Neural crest cell (in vitro differentiated cells): ENCODE results near the gene SLC6A2. TPM values are rescaled to one million over a fixed set of nuclear protein-coding genes. Genes with fewer than 3 reads are reported as not detected.

Experiments used
- DNase-seq: peaks from one replicate; pipeline ENCODE4 v3.0.0; 2021; ENCODE audit warnings: low read depth, mixed read lengths, low spot score
- H3K27ac Mint-ChIP-seq: one replicate; pipeline ENCODE4 v1.8.0; 2021; ENCODE audit warnings: mild to moderate bottlenecking, mixed read lengths; ENCODE audit not compliant: unreplicated experiment
- H3K27me3 Mint-ChIP-seq: 2 replicates; pipeline ENCODE4 v1.8.0; 2021; ENCODE audit warnings: low read depth, mild to moderate bottlenecking, mixed read lengths
- H3K36me3 Mint-ChIP-seq: 2 replicates; pipeline ENCODE4 v1.8.0; 2021; ENCODE audit warnings: low read depth, mild to moderate bottlenecking, mixed read lengths
- H3K4me1 Mint-ChIP-seq: 2 replicates; pipeline ENCODE4 v1.8.0; 2021; ENCODE audit warnings: mixed read lengths
- H3K4me3 Mint-ChIP-seq: one replicate; pipeline ENCODE4 v1.8.0; 2021; ENCODE audit warnings: mild to moderate bottlenecking, mixed read lengths
- H3K9me3 Mint-ChIP-seq: 2 replicates; pipeline ENCODE4 v1.8.0; 2021; ENCODE audit warnings: mixed read lengths
- total RNA-seq: library from RNA; stranded (reverse); gene quantifications from 2 replicates; pipeline ENCODE4 v1.2.1, GENCODE V29; 2021
- TF ChIP-seq, protein P1 (sequence below): fragments of 200-600 bp; sonication (generic); conservative IDR thresholded peaks from 2 replicates; pipeline ENCODE4 v1.5.0; 2021; ENCODE audit warnings: antibody characterized with exemption, mild to moderate bottlenecking

The SLC6A2 gene
- total RNA-seq, 1 donor from 2014 or later: not detected

DNA sequence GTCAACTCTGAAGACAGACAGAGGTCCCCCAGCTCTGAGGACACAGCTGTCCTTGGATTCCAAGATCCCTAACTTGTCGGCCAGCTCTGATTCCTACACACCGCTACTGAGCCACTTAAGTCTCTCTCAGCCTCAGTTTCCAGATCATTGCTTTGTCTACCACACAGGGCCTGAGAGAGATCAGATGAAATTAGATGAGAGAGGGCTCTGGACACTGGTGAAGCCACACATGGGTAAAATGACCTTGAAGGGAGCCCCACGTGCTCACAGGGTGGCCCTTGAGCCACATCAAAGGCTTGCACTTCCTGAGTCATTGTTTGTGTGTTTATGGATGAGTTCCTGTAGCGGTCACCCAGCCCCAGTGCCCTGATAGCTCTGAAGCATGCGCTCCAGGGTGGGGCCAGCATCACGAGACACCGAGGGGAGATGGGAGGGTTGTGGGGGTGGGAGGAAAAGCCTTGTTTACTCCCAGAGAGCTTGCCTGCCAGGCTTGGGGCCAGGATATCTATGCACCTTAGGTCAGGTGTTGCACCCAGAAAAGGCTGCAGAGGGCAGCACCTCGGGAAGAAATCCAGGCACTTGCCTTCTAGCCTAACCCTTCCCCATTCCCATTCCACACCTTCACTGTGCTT is 32.7 kb upstream of the SLC6A2 start:
- DNase-seq: no peak
- TF ChIP-seq, protein P1, sequence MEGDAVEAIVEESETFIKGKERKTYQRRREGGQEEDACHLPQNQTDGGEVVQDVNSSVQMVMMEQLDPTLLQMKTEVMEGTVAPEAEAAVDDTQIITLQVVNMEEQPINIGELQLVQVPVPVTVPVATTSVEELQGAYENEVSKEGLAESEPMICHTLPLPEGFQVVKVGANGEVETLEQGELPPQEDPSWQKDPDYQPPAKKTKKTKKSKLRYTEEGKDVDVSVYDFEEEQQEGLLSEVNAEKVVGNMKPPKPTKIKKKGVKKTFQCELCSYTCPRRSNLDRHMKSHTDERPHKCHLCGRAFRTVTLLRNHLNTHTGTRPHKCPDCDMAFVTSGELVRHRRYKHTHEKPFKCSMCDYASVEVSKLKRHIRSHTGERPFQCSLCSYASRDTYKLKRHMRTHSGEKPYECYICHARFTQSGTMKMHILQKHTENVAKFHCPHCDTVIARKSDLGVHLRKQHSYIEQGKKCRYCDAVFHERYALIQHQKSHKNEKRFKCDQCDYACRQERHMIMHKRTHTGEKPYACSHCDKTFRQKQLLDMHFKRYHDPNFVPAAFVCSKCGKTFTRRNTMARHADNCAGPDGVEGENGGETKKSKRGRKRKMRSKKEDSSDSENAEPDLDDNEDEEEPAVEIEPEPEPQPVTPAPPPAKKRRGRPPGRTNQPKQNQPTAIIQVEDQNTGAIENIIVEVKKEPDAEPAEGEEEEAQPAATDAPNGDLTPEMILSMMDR: peak; percentile 47
- Mint-ChIP-seq H3K4me1 (no peaks in the 10 kb centered on the region), H3K36me3 (no peaks in the 10 kb centered on the region), H3K4me3 (no peak overlapping the region), H3K9me3 (peaks cover 5% of the 10 kb centered on the region), H3K27ac (no peak overlapping the region), H3K27me3 (peaks cover 6% of the 10 kb centered on the region)

DNA sequence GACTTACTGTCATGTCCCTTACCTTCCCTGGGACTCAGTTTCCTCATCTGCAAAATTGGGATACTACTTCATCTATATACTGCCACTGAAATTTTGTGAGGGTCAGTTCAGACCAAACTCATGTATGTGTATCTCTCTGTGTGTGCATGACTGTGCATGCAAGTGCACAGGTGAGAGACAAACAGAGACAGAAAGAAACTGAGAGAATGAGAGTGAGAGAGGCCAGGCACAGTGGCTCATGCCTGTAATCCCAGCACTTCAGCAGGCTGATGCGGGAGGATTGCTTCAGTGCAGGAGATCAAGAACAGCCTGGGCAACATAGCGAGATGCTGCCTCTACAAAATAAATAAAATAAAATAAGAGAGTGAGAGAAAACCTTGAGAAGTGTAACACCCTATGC is 32.1 kb upstream of the SLC6A2 start:
- H3K9me3 Mint-ChIP-seq: peaks cover 5% of the 10 kb centered on the region
- DNase-seq: no peak
- H3K36me3 Mint-ChIP-seq: no peaks in the 10 kb centered on the region
- no peak overlapping the region for H3K4me3 Mint-ChIP-seq
- H3K27me3 Mint-ChIP-seq: peaks cover 6% of the 10 kb centered on the region
- no peaks in the 10 kb centered on the region for H3K4me1 Mint-ChIP-seq
- TF ChIP-seq, protein P1: no peak
- H3K27ac Mint-ChIP-seq: no peak overlapping the region

DNA sequence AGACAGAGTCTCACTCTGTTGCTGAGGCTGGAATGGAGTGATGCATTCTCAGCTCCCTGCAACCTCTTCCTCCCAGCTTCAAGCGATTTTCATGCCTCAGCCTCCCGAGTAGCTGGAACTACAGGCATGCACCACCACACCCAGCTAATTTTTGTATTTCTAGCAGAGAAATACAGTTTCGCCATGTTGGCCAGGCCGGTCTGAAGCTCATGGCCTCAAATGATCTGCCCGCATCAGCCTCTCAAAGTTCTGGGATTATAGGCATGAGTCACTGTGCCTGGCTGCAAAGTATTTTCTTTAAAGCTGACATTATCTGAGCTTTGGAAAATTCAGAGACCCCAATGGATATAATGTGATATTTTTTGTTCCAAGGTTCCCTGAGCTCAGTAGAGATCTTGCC is 31.1 kb upstream of the SLC6A2 start:
- TF ChIP-seq, protein P1: no peak
- Mint-ChIP-seq H3K9me3 (peaks cover 3% of the 10 kb centered on the region), H3K36me3 (no peaks in the 10 kb centered on the region), H3K27me3 (no peaks in the 10 kb centered on the region), H3K4me3 (no peak overlapping the region), H3K4me1 (no peaks in the 10 kb centered on the region), H3K27ac (no peak overlapping the region)
- DNase-seq: no peak

DNA sequence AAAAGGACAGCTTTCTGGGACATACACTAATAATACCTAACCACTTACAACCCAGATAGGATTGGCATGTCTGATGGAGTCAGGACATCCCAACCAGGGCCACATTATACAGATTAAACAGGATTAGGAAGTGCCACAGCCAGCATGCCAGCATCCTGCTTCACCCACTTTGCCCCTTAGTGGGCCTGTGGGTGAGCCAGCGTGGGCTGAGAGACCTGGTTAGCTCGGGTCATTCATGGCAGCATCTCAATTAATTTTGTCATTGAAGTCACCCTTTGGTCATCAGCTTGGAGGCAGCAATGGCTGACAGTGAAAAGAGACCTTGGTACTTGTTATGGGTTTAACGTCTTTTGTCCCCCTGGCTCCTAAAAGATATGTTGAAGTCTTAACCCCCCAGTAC is 29.9 kb upstream of the SLC6A2 start:
- H3K27ac Mint-ChIP-seq: no peak overlapping the region
- H3K9me3 Mint-ChIP-seq: peaks cover 6% of the 10 kb centered on the region
- no peaks in the 10 kb centered on the region for H3K36me3 Mint-ChIP-seq
- H3K27me3 Mint-ChIP-seq: no peaks in the 10 kb centered on the region
- no peak overlapping the region for H3K4me3 Mint-ChIP-seq
- H3K4me1 Mint-ChIP-seq: no peaks in the 10 kb centered on the region
- DNase-seq: no peak
- TF ChIP-seq, protein P1: no peak

DNA sequence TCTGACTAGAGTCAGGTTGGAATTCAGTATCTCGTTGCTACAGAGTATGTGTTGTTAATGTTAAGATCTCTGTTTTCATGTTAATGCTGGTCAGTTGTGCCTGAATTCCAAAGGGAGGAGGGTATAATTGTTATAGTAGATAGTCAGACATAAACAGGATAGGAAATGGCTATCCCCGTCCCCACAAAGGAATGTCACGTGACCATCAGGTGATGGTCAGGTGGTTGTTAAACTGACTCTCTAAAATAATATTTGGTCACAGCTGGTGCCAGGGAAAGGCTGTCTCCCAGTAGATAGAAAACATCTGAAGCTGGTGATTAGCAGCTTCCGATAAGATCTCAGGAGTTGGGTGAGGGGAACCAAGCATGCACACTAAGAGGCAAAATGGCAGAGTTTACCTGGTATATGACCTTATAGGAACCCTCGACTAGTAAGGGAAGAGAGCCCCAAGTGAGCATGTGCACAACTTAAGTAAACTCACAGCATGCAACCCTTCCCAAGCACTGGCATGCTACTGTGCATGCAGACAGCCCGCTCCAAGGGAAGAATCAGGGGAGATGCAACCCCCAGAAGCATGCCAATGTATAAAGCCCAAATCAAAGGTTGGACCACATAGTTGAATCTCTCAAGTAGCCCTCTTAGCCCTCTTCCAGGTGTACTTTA is 27.4 kb upstream of the SLC6A2 start:
- H3K4me3 Mint-ChIP-seq: no peak overlapping the region
- peaks cover 16% of the 10 kb centered on the region for H3K9me3 Mint-ChIP-seq
- H3K27me3 Mint-ChIP-seq: peaks cover 3% of the 10 kb centered on the region
- DNase-seq: no peak
- no peaks in the 10 kb centered on the region for H3K4me1 Mint-ChIP-seq
- H3K36me3 Mint-ChIP-seq: no peaks in the 10 kb centered on the region
- TF ChIP-seq, protein P1: no peak
- no peak overlapping the region for H3K27ac Mint-ChIP-seq
